HepG2 (cell line): ENCODE results near the gene APOL4. TPM values are rescaled to one million over a fixed set of nuclear protein-coding genes. Genes with fewer than 3 reads are reported as not detected.

Source experiments
- CEBPZ ChIP-seq: IDR thresholded peaks from 2 replicates; pipeline ENCODE4 v1.6.1; 2012; ENCODE audit warnings: low read length, improper control_type of control experiment
- DMAP1 ChIP-seq: IDR thresholded peaks from 2 replicates; pipeline ENCODE4 v1.6.1; 2016
- EHMT2 ChIP-seq: fragments of 200-600 bp; sonication (generic); IDR thresholded peaks from 2 replicates; pipeline ENCODE4 v1.7.0; 2017; ENCODE audit warnings: antibody characterized with exemption, low read depth, low read length, borderline replicate concordance
- ELF1 ChIP-seq: sonication (generic); formaldehyde crosslinking; IDR thresholded peaks from 2 replicates; pipeline ENCODE4 v1.4.0; 2020; ENCODE audit warnings: missing genetic modification reagents
- ESRRA ChIP-seq: sonication (generic); formaldehyde crosslinking; IDR thresholded peaks from 2 replicates; pipeline ENCODE4 v1.5.1; 2020; ENCODE audit warnings: mild to moderate bottlenecking, low read depth, missing genetic modification reagents
- ETV6 ChIP-seq: sonication (generic); formaldehyde crosslinking; conservative IDR thresholded peaks from 2 replicates; pipeline ENCODE4 v1.4.0; 2020; ENCODE audit warnings: missing genetic modification reagents
- HNRNPK ChIP-seq: fragments of 200-400 bp; formaldehyde crosslinking; IDR thresholded peaks from 2 replicates; pipeline ENCODE4 v1.6.1; 2018; ENCODE audit warnings: low read length, low read depth, moderate library complexity, mild to moderate bottlenecking; ENCODE audit not compliant: poor library complexity, severe bottlenecking
- MIER2 ChIP-seq: IDR thresholded peaks from 2 replicates; pipeline ENCODE4 v1.6.1; 2016; ENCODE audit warnings: missing biosample characterization, missing genetic modification reagents
- MYC ChIP-seq: sonication (generic); formaldehyde crosslinking; IDR thresholded peaks from 2 replicates; pipeline ENCODE4 v1.9.0; 2021; ENCODE audit warnings: missing genetic modification reagents, borderline replicate concordance
- NFIB ChIP-seq: sonication (generic); formaldehyde crosslinking; IDR thresholded peaks from 2 replicates; pipeline ENCODE4 v1.9.0; 2021; ENCODE audit warnings: missing genetic modification reagents, mild to moderate bottlenecking, borderline replicate concordance
- NKX3-1 ChIP-seq: sonication (generic); formaldehyde crosslinking; IDR thresholded peaks from 2 replicates; pipeline ENCODE4 v1.5.0; 2020; ENCODE audit warnings: missing genetic modification reagents
- PAF1 ChIP-seq: IDR thresholded peaks from 2 replicates; pipeline ENCODE4 v1.6.1; 2016; ENCODE audit warnings: missing genetic modification reagents, missing compliant biosample characterization
- PAWR ChIP-seq: sonication (generic); formaldehyde crosslinking; IDR thresholded peaks from 2 replicates; pipeline ENCODE4 v1.4.0; 2020; ENCODE audit warnings: missing genetic modification reagents, mild to moderate bottlenecking, borderline replicate concordance
- PCBP2 ChIP-seq: fragments of 200-400 bp; formaldehyde crosslinking; optimal IDR thresholded peaks from 2 replicates; pipeline ENCODE3; 2018; ENCODE audit warnings: low read length, low read depth; ENCODE audit not compliant: poor library complexity, severe bottlenecking
- RAD21 ChIP-seq: fragments of 450-650 bp; formaldehyde crosslinking; IDR thresholded peaks from 2 replicates; pipeline ENCODE4 v1.5.0; 2020; ENCODE audit warnings: mild to moderate bottlenecking
- SKI ChIP-seq: fragments of 450-650 bp; IDR thresholded peaks from one replicate; pipeline ENCODE4 v1.6.1; 2018; ENCODE audit warnings: mild to moderate bottlenecking; ENCODE audit not compliant: partially characterized antibody
- SOX6 ChIP-seq, 2 experiments: fragments of 450-650 bp in 1 of 2; sonication (generic) in 1 of 2; formaldehyde crosslinking in 1 of 2; IDR thresholded peaks; 2 replicates each; pipeline versions ENCODE4 v1.4.0 to v1.6.1; 2017 to 2020; ENCODE audit warnings: antibody characterized with exemption in 1 of 2, mild to moderate bottlenecking in 1 of 2, missing genetic modification reagents in 1 of 2
- SP140L ChIP-seq: sonication (generic); formaldehyde crosslinking; IDR thresholded peaks from 2 replicates; pipeline ENCODE4 v1.4.0; 2020; ENCODE audit warnings: missing genetic modification reagents, borderline replicate concordance
- TARDBP ChIP-seq: sonication (generic); formaldehyde crosslinking; IDR thresholded peaks from 2 replicates; pipeline ENCODE4 v1.8.0; 2022; ENCODE audit warnings: mild to moderate bottlenecking, missing genetic modification reagents
- USF2 ChIP-seq, 2 experiments: sonication (generic) in 1 of 2; formaldehyde crosslinking in 1 of 2; IDR thresholded peaks; 2 replicates each; pipeline versions ENCODE4 v1.5.1 to v1.6.1; 2011 to 2020; ENCODE audit warnings: borderline replicate concordance in 1 of 2, low read depth in 1 of 2, low read length in 1 of 2, mild to moderate bottlenecking in 1 of 2, missing genetic modification reagents in 1 of 2, moderate library complexity in 1 of 2
- ZC3H13 ChIP-seq: sonication (generic); formaldehyde crosslinking; IDR thresholded peaks from 2 replicates; pipeline ENCODE4 v1.8.1; 2023; ENCODE audit warnings: mild to moderate bottlenecking, missing genetic modification reagents, moderate library complexity
- ZFP62 ChIP-seq: sonication (generic); formaldehyde crosslinking; IDR thresholded peaks from 2 replicates; pipeline ENCODE4 v1.4.0; 2020; ENCODE audit warnings: missing genetic modification reagents
- ZNF12 ChIP-seq: sonication (generic); formaldehyde crosslinking; IDR thresholded peaks from 2 replicates; pipeline ENCODE4 v1.5.0; 2020; ENCODE audit warnings: missing genetic modification reagents
- ZNF234 ChIP-seq: sonication (generic); formaldehyde crosslinking; conservative IDR thresholded peaks from 2 replicates; pipeline ENCODE4 v1.5.1; 2020; ENCODE audit warnings: mild to moderate bottlenecking, missing genetic modification reagents
- polyA plus RNA-seq, 8 experiments: library from polyadenylated mRNA; depleted of rRNA in 3 of 8; stranded (reverse) in 7 of 8; unstranded in 1 of 8; fragments of >200 nt; fragmentation: Illumina TruSeq in 4 of 8; extraction: Trizol in 4 of 8; gene quantifications; 2 replicates each; pipeline versions ENCODE4 v1.2.1 to v1.2.3, GENCODE V29; 2011 to 2016; ENCODE audit warnings: low read depth in 4 of 8, missing spikeins in 1 of 8, mixed read lengths in 1 of 8; ENCODE audit not compliant: insufficient read depth in 1 of 8
- total RNA-seq, 5 experiments: library from RNA; depleted of rRNA; stranded (reverse); fragments of >200 nt; fragmentation: Illumina TruSeq; extraction: Trizol; gene quantifications; 2 replicates each; pipeline ENCODE4 v1.2.3, GENCODE V29; 2016; ENCODE audit warnings: low read depth in 1 of 5

The APOL4 gene
- total and polyA plus RNA-seq, 2 of the 13 experiments (the other 11 are each of a cell fraction or from before 2014, with no cell fraction given), result 0.77 to 2.8 TPM

GRCh38 chr22:36239401-36240171, 38.0 kb upstream of the APOL4 start, which contains the start of gene APOL2 (continued):
- TF ChIP-seq NKX3-1 (CRISPR knock-in tag) (no peak), SOX6 (IDR thresholded peaks at IDR 0.05) (no peak), SOX6 (CRISPR knock-in tag; IDR thresholded peaks at IDR 0.05) (peak; percentile 50; the same call in 1 of the 2 replicates), ZFP62 (CRISPR knock-in tag) (no peak), EHMT2 (no peak), MIER2 (peak; percentile 53; the same call in 1 of the 2 replicates), ETV6 (CRISPR knock-in tag) (no peak), RAD21 (CRISPR knock-in tag) (no peak), ESRRA (no peak), MYC (CRISPR knock-in tag) (peak; percentile 73; the same call in 1 of the 2 replicates), ELF1 (CRISPR knock-in tag) (peak; percentile 49; the same call in 1 of the 2 replicates), CEBPZ (no peak), USF2 (IDR thresholded peaks at IDR 0.05; ENCODE audit: low read depth, low read length) (0 out of 2 replicates have a peak, but pooled peaks have one; percentile 7), USF2 (CRISPR knock-in tag; IDR thresholded peaks at IDR 0.05; ENCODE audit: borderline replicate concordance) (no peak), NFIB (CRISPR knock-in tag) (no peak), SP140L (CRISPR knock-in tag) (0 out of 2 replicates have a peak, but pooled peaks have one; percentile 15), DMAP1 (CRISPR knock-in tag) (peak; percentile 55), SKI (no peak), ZNF234 (CRISPR knock-in tag) (no peak), TARDBP (CRISPR knock-in tag) (peak; percentile 89), PAWR (no peak), PCBP2 (no peak), ZC3H13 (no peak), PAF1 (CRISPR knock-in tag) (no peak), ZNF12 (CRISPR knock-in tag) (0 out of 2 replicates have a peak, but pooled peaks have one; percentile 25), HNRNPK (no peak)
